ENCODE measurements around the gene RBBP5.
A peak's percentile ranks its signal among the peaks of the same experiment; 100 is the strongest.
"Not testable (repeated sequence)": the region's sequence is repeated elsewhere in the genome, so short reads cannot be mapped to it uniquely, and the experiment has no call there.

RBBP5 gene, protein sequence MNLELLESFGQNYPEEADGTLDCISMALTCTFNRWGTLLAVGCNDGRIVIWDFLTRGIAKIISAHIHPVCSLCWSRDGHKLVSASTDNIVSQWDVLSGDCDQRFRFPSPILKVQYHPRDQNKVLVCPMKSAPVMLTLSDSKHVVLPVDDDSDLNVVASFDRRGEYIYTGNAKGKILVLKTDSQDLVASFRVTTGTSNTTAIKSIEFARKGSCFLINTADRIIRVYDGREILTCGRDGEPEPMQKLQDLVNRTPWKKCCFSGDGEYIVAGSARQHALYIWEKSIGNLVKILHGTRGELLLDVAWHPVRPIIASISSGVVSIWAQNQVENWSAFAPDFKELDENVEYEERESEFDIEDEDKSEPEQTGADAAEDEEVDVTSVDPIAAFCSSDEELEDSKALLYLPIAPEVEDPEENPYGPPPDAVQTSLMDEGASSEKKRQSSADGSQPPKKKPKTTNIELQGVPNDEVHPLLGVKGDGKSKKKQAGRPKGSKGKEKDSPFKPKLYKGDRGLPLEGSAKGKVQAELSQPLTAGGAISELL

DNA sequence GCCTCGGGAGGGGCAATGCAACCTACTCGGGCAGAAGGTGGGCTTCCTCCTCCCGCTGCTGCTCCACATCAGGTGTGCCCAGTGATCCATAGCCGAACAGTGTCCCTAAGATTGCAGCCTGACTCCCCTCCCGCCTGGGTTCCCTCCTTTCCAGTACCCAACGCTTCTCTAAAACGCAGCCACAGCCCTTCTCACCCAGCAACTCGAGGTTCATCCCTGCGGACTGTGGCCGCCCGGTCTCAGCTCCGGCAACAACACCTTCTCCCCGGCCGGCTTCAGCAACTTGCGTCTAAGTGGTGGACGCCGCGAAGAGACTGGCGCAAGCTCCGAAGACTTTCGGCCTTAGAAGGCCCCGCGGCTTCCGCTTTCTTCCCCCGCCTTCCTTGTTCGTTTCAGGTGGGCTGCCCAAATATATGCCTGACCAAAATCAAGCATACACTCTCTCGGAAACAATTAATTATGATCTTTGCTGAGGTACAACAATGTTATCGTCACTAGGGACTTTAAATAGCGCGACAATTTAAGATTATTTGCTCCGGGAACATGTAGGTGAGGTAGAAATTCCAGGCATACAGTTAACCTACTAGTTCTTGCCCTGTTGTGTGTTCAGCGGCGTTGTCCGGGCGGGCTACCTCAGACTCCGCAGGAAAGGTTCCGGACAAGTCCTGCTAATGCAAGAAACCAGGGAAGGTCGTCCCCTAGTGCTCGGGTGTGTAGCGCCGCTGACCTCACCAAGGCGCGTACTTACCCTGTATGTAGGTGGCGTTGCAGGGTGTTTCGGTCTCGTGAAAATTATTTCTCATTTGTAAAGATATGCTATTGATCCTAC lies at the start of gene RBBP5:
RBBP5 (minus strand) TSS at position 319 of the 829 bp plus-strand sequence; CDS start at position 214, 105 bp downstream.
- DNase-seq (ENCODE audit: extremely low read depth in 1 of 2, low read depth in 1 of 2), result peak; percentile 88 to 91

DNA sequence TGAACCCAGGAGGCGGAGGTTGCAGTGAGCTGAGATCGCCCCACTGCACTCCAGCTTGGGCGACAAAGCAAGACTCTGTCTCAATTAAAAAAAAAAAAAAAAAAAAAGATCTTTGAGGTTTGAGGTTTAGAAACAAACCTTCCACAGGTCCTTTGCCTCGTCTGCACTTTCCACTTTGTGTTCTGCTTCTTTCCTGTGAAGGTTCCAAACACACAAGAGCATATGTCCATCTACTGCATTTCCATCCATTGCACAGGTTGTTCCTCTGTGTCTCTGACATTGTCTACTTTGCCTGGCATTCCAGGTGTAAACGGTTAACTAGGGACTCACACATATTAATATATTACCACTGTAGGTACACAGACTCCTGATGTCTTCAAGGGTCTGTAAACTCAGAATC lies 49.6 kb upstream of the RBBP5 start:
- DNase-seq (ENCODE audit: extremely low read depth in 1 of 2, low read depth in 1 of 2), result no peak

DNA sequence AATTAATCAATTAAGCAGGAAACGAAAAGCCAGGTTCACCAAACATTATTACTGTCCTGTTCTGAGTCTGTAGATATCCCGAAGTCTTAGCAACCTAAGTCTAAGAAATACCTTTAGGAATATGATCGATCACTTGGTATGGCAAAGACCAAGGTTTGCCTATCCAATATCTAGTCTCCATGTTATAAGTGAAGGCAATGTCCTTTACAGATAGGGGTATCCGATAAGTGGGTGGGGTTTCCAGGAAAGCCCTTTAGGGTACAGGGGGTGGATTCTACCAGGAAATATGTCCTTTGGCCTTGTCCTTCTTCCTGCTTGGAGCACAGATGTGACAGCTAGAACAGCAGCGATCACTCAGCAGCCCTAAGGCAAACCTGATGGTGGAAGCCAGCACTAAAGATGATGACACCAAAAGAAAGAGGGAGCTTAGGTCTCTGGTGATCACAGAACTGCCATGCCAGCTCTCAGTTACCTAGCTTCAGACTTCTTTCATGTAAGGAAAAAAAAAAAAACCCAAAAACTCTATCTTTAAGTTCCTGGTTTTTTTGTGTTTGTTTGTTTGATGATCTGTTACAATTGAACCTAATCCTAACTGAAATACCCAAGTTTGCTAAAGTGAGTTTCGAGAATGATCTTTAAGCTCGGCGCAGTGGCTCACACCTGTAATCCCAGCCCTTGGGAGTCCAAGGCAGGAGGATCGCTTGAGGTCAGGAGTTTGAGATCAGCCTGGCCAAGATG lies 48.9 kb upstream of the RBBP5 start:
- DNase-seq (ENCODE audit: extremely low read depth in 1 of 2, low read depth in 1 of 2), result no peak

DNA sequence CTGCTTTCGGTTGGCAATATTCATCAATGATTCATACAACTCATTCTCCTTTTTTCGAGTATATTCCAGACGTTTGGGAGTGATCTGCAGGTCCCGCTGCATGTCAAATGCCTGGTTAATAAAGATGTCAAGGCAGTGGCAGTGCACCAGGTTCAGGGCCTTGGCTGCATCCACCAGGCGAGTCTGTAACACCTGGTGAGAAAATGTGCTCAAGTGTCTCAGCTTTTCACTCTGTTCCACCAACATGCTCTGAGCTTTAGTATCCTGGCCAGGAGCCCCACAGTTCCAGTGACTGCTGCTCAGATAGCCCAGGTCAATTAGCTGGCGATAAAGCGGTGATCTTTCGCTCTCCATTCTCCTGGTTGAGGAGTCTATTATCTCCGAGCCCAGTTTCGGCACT lies 47.5 kb upstream of the RBBP5 start:
- DNase-seq (ENCODE audit: extremely low read depth in 1 of 2, low read depth in 1 of 2), result no peak

DNA sequence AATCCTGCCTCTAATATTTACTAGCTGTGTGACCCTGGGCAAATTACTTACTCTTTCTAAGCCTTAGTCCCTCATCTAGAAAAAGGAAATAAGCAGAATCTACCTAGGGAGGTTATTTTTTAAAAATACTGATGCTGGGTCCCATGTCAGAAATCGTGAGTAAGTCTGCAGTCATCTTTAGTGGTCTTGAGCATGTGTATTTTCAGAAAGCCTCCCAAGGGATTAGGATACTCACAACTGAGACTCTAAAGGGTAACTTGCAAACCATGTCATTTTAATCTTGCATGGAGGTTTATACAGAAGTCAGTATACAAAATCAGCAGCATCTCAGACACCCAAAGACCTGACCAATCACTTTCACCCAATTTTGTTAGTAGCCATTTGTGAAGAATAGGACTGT lies 46.5 kb upstream of the RBBP5 start:
- no peak for DNase-seq (ENCODE audit: extremely low read depth in 1 of 2, low read depth in 1 of 2)

DNA sequence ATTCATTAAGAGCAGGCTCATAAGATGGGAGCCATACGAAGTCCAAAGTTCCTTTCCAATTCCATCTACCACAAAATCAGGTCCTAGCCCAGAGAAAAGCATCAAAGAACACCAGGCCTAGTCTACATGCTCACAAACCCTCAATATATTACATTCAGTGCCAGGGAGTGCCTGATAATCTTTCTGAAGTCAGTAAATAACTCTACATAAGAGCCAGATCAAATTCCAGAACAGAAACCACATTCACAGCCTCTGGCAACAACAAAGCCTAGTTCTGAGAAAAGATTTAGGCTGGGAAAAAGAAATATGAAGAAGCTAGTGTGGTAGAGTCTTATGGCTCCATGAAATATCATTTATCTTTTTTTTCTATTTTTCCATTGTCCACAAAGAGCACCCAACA lies 40.5 kb upstream of the RBBP5 start:
- DNase-seq (ENCODE audit: extremely low read depth in 1 of 2, low read depth in 1 of 2), result no peak

DNA sequence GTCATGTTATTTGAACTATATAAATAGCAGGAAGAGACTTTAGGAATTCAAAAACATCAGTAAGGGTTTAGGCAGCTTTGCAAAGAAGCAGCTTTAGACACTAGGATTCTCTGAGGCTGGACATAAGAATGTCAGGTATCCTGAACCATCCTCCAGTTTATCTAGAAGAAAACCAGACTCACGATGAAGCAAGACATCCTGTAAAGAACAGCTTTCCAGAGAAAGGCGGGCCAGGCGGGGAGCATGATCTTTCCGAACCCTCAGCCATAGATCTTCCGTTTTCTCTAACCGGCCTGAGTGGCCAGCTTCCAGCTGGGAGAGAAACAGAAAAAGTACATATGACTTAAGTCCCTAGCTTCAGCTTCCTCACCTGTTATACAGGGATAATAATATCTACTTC lies 39.3 kb upstream of the RBBP5 start:
- DNase-seq (ENCODE audit: extremely low read depth in 1 of 2, low read depth in 1 of 2), result no peak

DNA sequence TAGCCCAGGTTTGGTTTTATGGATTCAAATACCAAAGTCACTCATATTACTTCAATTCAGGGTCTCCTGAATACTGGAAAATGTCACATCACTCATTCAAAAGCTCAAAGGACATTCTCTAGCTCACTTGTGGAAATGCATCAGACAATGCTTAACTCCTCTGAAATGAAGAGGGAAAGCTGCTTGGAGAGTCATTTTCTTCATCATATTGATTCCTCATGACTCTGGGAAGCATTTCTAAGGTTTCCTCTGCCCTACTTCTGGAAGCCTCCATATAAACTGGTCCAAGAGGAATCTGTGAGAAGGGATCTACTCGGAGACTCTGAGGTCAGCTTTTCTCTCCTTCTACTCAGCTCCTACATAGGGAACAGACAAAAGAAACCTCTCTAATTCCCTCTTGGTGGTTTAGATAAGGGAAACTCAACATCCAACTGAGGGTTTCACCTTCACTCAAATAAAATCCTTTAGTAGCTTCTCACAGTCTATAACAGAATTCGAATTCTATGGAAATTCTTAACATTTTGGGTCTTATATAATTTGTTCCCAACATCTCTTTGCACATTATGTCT lies 36.4 kb upstream of the RBBP5 start:
- no peak for DNase-seq (ENCODE audit: extremely low read depth in 1 of 2, low read depth in 1 of 2)

DNA sequence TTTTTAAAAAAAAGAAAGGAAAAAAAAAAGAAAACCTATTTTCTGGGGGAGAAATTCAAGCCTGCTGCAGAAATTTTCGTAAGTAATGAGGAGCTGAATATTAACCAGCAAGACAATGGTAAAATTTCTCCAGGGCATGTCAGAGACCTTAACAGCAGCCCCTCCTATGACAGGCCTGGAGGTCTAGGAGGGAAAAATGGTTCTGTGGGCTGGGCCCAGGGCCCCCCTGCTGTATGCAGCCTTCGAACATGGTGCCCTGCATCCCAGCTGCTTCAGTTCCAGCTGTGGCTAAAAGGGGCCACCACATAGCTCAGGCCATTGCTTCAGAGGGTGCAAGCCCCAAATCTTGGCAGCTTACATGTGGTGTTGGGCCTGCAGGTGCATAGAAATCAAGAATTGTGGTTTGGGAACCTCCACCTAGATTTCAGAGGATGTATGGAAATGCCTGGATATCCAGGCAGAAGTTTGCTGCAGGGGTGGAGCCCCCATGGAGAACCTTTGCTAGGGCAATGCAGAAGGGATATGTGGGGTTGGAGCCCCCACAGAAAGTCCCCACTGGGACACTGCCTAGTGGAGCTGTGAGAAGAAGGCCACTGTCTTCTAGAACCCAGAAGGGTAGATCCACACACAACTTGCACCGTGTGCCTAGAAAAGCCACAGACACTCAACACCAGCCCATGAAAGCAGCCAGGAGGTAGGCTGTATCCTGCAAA lies 34.0 kb upstream of the RBBP5 start:
- not testable (repeated sequence) for DNase-seq (ENCODE audit: extremely low read depth in 1 of 2, low read depth in 1 of 2)

DNA sequence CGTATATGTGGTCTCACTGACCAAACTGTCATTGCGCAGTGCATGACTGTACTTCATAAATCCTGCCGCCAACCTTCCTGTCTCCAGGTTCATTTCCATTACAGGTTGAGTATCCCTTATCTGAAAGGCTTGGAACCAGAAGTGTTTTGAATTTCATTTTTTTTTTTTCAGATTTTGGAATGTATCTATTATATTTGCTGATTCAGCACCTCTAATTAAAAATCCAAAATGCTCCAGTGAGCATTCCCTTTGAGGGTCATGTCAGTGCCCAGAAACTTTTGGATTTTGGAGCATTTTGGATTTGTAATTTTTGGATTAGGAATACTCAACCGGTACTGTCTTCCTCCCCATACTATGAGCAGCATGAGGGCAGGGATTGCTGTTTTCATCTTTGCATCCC lies 30.7 kb upstream of the RBBP5 start:
- DNase-seq (ENCODE audit: extremely low read depth in 1 of 2, low read depth in 1 of 2), result no peak

DNA sequence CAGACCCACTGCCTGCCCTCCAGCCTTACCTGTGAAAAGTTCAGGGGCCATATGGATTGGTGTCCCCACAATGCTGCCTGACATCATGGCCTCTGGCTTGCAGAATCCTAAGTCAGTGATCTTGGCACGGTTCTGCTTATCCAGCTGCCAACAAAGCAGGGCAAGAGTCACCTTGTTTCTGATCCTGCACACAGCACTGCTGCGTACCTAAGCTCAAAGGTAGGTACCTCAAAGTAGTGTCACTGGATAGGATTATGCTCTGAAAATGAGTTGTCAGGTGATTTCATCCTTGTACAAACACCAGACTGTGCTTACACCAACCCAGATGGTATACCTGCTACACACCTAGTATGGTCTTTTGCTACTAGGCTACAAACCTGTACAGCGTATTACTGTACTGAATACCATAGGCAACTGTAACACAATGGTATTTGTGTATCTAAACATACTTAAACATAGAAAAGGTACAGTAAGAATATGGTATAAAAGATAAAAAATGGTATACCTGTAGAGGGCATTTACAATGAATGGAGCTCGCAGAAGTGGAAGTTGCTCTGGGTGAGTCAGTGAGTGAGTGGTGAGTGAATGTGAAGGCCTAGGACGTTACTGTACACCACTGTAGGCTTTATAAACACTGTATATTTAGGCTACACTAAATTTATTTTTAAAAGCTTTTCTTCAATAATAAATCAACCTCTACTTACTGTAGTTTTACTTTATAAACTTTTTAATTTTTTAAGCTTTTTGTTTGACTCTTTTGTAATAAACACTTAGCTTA lies 29.1 kb upstream of the RBBP5 start:
- no peak for DNase-seq (ENCODE audit: extremely low read depth in 1 of 2, low read depth in 1 of 2)

DNA sequence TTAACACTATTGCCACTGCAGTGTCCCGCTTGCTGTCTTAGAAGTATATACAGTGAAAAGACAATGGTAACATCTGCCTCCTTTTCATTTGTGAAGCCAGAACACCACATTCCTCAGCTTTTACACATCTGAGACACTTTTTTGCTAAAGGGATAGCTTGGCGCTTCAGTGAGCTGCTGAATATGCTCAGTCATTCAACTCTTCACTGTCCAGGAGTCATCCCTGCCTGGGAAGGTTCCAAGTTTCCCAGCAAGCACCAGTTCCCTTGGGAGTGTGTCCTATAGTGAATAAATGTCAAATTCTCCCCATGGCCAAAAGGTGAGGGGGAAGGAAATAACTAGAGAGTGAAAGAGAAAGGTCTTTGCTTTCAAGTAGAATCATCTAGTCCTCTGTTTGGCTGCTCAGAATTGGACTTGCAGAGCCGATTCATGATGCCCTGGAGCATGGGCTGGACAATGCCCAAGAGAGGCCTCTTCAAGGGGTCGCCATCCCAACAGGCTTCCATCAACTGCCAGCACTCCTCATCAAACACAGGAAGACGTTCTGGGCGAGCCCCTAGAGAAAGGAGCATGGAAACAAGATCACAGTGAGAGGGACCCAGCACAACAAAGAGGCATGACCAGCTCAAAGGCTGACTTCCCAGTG lies 25.5 kb upstream of the RBBP5 start:
- no peak for DNase-seq (ENCODE audit: extremely low read depth in 1 of 2, low read depth in 1 of 2)

DNA sequence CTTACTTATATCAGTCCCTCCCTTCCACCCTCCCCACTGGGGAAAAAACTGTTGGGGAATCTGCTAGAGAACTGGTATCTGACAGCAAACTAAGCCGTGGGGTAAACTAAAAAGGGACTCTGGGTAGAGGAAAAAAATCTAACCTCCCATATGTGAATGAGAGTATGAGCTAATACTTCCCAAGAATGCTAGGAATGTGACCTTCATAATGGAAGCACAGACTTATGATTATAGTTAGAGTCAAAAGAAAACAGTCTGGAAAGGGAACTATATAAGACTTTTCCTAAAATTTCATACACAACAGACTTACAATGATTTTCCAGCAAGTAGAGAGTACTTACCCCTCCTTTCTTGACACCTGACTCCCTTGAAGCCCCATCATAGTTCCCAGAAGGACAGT lies 23.0 kb upstream of the RBBP5 start:
- no peak for DNase-seq (ENCODE audit: extremely low read depth in 1 of 2, low read depth in 1 of 2)

DNA sequence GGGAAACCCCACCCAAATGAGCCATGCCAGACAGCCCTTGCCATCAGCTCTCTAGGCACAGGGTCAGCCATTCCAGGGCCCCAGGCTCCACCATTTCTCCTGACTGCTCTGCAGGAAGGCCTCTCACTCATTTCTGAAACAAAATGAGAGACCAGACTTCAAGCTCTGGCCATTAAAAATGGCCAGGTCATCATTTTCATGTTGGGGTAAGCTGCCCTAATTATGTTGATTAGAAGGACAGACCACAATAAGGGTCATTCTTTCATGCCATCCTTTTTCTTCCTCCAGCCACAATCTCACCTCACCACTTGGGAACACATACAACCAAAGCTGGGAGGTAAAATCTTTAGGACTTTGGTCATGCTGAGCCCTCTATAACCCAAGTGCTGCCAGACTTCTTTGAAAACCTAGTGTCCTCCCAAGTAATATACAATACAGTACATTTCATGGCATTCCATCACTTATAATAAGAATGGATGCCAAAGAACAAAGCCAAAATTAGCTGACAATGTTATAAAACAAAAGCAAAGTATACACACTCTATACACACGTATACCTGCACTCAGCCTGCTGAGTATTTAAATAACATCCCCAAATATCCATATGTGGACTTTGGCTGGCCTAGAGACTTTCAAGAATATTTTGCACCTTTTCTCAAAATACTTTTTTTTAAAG lies 22.4 kb upstream of the RBBP5 start:
- DNase-seq (ENCODE audit: extremely low read depth in 1 of 2, low read depth in 1 of 2), result no peak

DNA sequence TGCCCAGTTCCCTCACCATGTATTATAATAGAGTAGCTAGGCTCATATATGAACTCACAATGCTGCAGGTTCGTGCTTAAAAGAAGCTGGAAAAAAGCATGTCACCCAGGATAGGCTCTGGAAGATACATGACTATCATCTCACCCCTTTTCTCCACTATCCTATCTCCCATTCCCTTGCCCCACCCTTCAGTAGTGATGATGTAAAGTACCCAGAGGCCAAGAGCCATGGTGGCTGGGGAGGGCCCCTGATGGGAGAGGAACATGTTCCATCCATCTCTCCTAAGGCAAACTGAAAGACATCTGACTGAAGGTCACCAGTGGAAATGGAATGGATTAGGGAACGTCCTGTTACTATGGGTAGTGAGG lies 20.3 kb upstream of the RBBP5 start:
- no peak for DNase-seq (ENCODE audit: extremely low read depth in 1 of 2, low read depth in 1 of 2)

DNA sequence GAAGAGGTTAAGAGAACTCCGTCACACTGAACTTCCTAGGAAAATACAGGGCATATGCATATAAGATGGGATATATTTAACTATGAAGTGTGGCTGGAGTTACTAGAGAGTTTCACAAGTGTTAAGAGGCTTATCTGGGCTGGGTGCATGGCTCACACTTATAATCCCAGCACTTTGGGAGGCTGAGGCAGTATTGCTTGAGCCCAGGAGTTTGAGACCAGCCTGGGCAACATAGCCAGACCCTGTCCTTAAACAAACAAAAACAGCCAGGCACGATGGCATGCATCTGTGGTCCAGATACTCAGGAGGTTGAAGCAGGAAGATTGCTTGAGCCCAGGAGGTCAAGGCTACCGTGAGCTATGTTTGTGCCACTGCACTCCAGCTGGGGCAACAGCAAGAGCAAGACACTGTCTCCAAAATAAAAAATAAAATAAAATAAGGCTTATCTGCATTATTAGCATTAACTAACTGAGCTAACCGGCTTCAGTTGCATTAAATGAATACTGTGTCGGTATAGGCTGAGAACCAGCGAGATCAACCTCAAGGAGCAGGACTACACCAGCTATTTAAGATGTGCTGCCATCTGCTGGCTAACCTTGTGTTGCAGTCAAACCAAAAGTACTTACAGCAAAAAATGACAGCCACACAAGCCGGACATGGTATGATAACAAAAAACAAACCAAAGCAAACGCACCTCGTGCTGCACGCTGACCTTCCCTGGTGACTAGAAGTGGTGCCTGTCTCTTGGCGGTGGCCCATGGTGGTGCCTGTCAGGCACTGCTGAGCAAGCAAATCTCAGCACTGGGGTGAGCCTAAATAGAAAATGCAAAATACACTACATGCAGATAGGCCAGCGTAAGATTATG lies 19.7 kb upstream of the RBBP5 start:
- DNase-seq (ENCODE audit: extremely low read depth in 1 of 2, low read depth in 1 of 2), result peak; percentile 44 to 52

DNA sequence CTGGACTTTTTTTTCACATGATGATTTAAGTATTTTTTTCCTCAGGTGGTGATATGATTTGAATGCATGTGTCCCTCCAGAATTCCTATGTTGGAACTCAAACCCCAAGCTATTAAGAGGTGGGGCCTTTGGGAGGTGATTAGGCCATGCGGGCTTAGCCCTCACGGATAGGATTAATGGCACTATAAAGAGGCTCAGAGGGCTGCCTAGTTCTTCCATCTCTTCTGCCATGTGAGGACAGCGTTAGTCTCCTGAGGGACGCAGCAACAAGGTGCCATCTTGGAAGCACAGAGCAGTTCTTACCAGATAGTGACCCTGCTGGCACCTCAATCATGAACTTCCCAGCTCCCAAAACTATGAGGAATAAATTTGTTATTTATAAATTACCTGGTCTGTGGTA lies 18.3 kb upstream of the RBBP5 start:
- DNase-seq (ENCODE audit: extremely low read depth in 1 of 2, low read depth in 1 of 2), result no peak

DNA sequence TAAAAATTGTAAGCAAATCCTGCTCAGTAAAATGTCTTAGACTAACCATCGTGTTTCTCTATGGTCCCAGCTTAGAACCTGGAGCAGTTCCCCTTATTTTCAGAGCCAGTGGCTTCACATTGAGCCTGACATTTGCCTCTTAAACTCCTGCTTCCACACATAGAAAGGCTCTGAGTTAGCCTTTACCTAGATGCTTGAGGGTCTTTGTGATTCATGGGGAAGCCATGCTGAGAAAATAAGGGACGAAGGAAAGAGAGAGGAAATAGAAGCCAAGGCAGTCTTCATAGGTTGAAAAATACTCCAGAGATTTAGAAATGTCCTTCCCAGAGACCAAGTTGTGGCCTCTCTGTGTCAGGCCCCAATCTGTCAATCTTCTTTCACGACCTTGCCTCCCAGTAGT lies 16.1 kb upstream of the RBBP5 start:
- DNase-seq (ENCODE audit: extremely low read depth in 1 of 2, low read depth in 1 of 2), result no peak
